Stimulated activated CD8-positive, alpha-beta memory T cell treated with anti-CD3 and anti-CD28 coated beads, Interleukin-4, amount 100 ng/mL, for 4 hours (primary cell): ENCODE data around the gene TSHZ2.
"Not testable (repeated sequence)": the region's sequence is repeated elsewhere in the genome, so short reads cannot be mapped to it uniquely, and the experiment has no call there.

Source experiments
- DNase-seq, 2 donors: peaks; one replicate each; pipeline ENCODE4 v3.0.0-alpha.2; 2020; ENCODE audit warnings: low read depth in 2 of 2, low spot score in 1 of 2

Gene TSHZ2

GRCh38 chr20:53299831-53300230 lies 327.7 kb downstream of the TSHZ2 start:
- DNase-seq = no peak

- no peak for DNase-seq
Measured at GRCh38 chr20:53301869-53302268, 329.7 kb downstream of the TSHZ2 start.

GRCh38 chr20:53302695-53303412 lies 330.7 kb downstream of the TSHZ2 start:
- no peak for DNase-seq

GRCh38 chr20:53303413-53303760 lies 331.2 kb downstream of the TSHZ2 start:
- DNase-seq = no peak

- DNase-seq = no peak
Measured at GRCh38 chr20:53304146-53304545, 332.0 kb downstream of the TSHZ2 start.

- DNase-seq = no peak
Measured at GRCh38 chr20:53306192-53306805, 334.1 kb downstream of the TSHZ2 start.

GRCh38 chr20:53307964-53308597 lies 335.9 kb downstream of the TSHZ2 start:
- DNase-seq = no peak

DNA sequence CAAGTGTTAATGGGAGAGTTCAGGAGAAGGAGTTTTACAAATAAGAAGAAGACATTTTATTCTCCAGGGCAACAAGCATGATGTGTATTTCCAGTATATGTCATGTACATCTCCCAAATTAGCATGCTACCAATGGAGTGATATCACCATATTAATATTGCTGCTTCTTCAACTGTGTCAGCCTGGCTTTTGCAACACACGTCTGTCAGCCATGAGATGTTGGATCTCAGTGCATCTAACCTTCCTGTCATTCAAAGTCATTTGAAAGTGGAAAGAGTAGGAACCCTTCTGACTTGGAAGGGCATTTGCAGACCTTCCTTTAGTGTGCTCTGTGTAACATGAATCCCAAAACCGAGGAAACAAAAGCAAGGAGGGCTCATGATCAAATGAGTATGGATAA lies 337.4 kb downstream of the TSHZ2 start:
- no peak for DNase-seq

DNA sequence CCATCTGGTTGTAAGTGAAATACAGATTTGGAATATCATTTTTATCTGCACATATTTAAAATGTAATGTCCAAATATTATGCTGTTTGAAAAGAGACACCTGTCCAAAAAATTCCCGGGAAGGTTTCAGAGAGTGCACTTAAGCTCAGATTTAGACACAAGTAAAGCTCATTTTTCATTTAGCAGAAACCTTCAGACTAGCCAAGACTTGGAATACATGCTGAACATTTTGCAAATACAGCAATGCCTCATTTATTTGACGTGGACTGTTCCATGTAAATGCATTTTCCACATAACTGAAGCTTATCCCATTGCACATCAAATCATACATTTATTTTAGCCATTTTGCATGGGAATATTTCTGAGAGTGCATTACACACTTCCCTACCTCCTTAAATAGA lies 340.8 kb downstream of the TSHZ2 start:
- no peak for DNase-seq

GRCh38 chr20:53316206-53316937 lies 344.2 kb downstream of the TSHZ2 start:
- DNase-seq = no peak

GRCh38 chr20:53319200-53319599 lies 347.0 kb downstream of the TSHZ2 start:
- no peak for DNase-seq

DNA sequence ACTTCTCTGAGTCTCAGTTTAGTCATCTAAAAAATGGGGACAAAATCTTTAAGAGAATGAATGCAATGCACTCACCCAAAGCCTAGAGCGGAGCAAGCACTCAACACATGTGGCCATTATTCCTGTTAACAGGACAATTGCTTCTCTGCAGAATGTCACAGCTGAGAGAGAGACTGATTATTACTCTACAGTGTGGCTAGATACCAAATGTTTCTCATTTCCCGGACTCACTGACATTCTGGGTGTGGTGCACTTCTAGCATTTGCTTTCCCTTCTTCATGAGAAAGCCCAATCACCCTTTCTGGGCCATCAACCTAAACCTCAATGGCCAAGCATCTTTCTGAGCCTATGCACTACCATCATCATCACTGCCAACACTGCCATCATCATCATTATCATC lies 347.6 kb downstream of the TSHZ2 start:
- no peak for DNase-seq

GRCh38 chr20:53320701-53321100 lies 348.5 kb downstream of the TSHZ2 start:
- no peak for DNase-seq

GRCh38 chr20:53321596-53321995 lies 349.4 kb downstream of the TSHZ2 start:
- DNase-seq = no peak

GRCh38 chr20:53322651-53323050 lies 350.5 kb downstream of the TSHZ2 start:
- DNase-seq = no peak

GRCh38 chr20:53323460-53323859 lies 351.3 kb downstream of the TSHZ2 start:
- not testable (repeated sequence) for DNase-seq

DNA sequence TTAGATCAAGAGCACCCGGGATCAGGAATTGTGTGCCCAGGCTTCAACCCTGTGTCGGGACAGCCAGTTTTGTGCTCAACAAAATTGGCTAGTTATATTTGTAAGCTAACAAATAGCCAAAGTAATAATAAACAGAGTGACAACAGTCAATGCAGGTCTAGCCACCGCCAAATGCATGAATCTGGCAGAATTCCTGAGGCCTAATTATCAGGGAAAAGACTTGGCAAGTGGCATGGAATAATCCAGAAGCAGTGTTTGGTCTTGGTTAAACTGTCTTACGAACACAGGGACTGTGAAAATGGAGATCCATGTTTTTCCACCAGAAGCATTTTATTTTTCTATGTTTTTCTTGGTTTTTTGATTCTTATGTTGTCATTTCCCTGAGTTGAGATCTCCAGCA lies 352.7 kb downstream of the TSHZ2 start:
- no peak for DNase-seq

- DNase-seq = no peak
Measured at GRCh38 chr20:53328961-53329360, 356.8 kb downstream of the TSHZ2 start.

DNA sequence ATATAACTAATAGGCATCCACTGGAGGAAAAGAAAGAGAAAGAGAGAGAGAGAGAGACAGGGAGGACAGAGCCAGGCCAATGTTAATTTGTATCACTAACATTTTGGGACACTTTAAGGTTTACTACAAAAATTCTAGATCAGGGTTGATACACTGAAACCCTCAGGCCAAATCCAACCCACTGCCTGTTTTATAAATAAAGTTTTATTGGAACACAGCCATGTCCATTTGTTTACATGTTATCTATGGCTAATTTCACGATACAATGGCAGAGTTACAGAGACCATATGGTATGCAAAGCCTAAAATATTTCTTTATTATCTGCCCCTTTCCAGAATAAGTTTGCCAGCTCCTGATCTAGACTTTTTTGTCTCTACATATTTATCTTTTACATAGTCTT lies 357.6 kb downstream of the TSHZ2 start:
- no peak for DNase-seq

DNA sequence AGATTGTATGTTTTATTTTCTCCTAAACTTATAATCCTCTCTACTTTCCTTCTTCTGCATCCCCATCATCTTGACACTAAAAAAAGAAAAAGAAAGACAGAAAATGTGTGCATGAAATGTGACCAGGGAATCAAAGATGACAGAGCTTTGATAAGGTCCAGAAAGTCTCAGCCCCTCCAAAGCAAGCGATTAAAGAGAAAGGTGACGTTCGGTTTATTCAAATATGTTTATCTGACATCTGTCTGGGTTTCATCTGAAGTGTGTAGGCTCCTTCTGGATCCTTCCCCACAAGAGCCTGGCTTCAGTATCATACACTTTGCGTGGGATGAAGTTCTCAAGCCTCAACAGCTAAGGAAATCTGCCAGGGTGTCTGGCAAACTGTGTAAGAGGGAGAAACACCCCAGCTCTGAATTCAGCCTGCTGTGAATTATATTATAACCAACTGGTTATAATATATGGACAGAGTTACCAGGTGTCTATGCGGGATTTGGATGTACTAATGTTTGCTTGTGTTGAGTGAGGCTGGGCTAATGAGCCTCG lies 358.5 kb downstream of the TSHZ2 start:
- DNase-seq = no peak

DNA sequence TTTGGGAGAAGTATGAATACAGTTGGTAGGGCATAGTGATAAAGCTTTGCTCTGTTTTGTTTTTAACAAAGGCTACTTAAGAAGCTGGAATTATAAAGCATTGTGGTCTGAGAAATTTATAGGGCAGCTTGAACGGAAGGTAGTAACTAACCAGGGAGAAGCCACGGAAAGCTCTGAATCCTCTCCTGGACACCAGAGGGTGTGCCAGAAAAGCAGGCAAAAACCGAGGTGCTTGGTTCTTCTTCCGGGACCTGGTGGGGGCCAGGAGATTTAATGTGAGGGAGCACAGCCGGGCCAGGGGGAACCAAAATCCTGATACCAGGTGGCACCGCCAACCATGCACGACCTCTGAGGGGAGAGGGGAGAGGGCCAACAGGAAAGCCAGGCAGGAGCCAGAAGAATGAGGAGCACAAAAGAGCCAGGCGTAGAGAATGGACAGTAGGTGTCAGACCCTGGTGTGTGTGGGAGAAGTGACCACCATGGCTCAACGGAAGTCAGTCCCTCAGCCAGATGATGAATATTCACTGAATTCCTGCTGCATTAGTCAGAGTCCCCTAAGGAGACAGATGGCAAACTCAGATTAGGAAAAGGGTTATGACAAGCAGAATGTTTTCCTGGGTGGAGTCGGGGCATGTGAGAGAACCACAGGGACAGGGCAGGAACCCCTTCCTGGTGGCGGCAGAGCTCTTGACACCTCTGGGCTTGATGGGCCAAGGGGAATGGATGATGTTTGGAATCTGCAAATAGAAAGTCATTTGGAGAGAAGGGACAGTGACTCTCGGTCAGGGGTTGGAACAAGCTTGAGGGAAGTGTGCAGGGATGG lies 359.2 kb downstream of the TSHZ2 start:
- no peak for DNase-seq
